Endothelial cell of umbilical vein (primary cell): ENCODE data around the gene NECAB2.

Source experiments
- CTCF ChIP-seq, 2 donors: IDR thresholded peaks; 1 replicate in 1 of 2; 2 replicates in 1 of 2; pipeline ENCODE4 v1.5.1; 2011; ENCODE audit warnings: low read length in 2 of 2, mild to moderate bottlenecking in 2 of 2, moderate library complexity in 2 of 2, control low read depth in 1 of 2, inconsistent platforms in 1 of 2, low read depth in 1 of 2; ENCODE audit not compliant: insufficient read depth in 1 of 2; ENCODE audit errors: extremely low read depth in 1 of 2
- MAX ChIP-seq: IDR thresholded peaks from 2 replicates; pipeline ENCODE4 v1.6.1; 2011; ENCODE audit not compliant: insufficient read depth, insufficient read length
- MYC ChIP-seq: IDR thresholded peaks from one replicate; pipeline ENCODE4 v1.6.1; 2011; ENCODE audit warnings: mild to moderate bottlenecking, low read depth, low read length
- POLR2A ChIP-seq: IDR thresholded peaks from 2 replicates; pipeline ENCODE4 v1.6.1; 2012; ENCODE audit warnings: low read depth, mild to moderate bottlenecking, control low read depth, low read length

DNA sequence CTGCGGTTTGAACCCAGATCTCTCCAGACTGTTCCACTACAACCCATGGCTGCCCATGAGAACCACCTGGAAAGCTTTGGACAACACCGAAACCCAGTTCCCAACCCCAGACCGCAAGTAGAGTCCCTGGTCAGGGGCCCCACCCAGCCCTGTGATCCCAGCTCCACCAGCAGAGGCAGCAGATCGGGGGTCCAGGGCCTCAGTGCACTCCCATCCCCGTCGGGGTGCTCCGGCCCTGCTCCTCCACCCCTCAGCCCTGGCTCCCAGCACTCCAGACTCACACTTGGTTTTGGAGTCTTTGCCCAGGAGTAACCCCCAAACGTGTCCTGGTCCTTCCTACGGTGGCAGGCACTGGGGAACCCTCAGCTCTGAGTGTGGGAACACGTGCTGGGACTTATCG is 35.7 kb upstream of the NECAB2 start:
- TF ChIP-seq POLR2A (no peak), MYC (no peak), CTCF (IDR thresholded peaks at IDR 0.05; ENCODE audit: extremely low read depth in 1 of 2, insufficient read depth in 1 of 2, low read depth in 1 of 2, low read length in 2 of 2) (no peak), MAX (no peak)
